H9 (cell line): ENCODE measurements around the gene TMOD3. TPM values are rescaled to one million over a fixed set of nuclear protein-coding genes. Genes with fewer than 3 reads are reported as not detected.

Experiments used
- DNase-seq: peaks from one replicate; pipeline ENCODE4 v3.0.0-alpha.2; 2017
- H2AFZ ChIP-seq: one replicate; pipeline ENCODE4 v1.6.1; 2013; ENCODE audit warnings: mild to moderate bottlenecking, low read length, control low read depth, moderate library complexity
- H2AK5ac ChIP-seq: 2 replicates; pipeline ENCODE4 v1.6.1; 2013; ENCODE audit warnings: low read length, control low read depth, mixed read lengths; ENCODE audit not compliant: insufficient read length
- H2BK120ac ChIP-seq: one replicate; pipeline ENCODE4 v1.6.1; 2013; ENCODE audit warnings: low read depth, mild to moderate bottlenecking, low read length, control low read depth, inconsistent platforms; ENCODE audit not compliant: poor library complexity, severe bottlenecking
- H2BK12ac ChIP-seq: 2 replicates; pipeline ENCODE4 v1.6.1; 2013; ENCODE audit warnings: low read length, control low read depth, mixed read lengths, low read depth; ENCODE audit not compliant: insufficient read length
- H2BK15ac ChIP-seq: 2 replicates; pipeline ENCODE4 v1.6.1; 2013; ENCODE audit warnings: low read depth, low read length, control low read depth
- H2BK20ac ChIP-seq: one replicate; pipeline ENCODE4 v1.6.1; 2013; ENCODE audit warnings: low read depth, mild to moderate bottlenecking, low read length, control low read depth, inconsistent platforms; ENCODE audit not compliant: poor library complexity, severe bottlenecking
- H2BK5ac ChIP-seq: 2 replicates; pipeline ENCODE4 v1.6.1; 2013; ENCODE audit warnings: low read length, control low read depth, mixed read lengths; ENCODE audit not compliant: insufficient read length
- H3K14ac ChIP-seq: 2 replicates; pipeline ENCODE4 v1.6.1; 2013; ENCODE audit warnings: low read length, control low read depth; ENCODE audit not compliant: insufficient read depth
- H3K18ac ChIP-seq: 2 replicates; pipeline ENCODE4 v1.6.1; 2013; ENCODE audit warnings: low read depth, mild to moderate bottlenecking, mixed read lengths, low read length, control low read depth; ENCODE audit not compliant: insufficient read length
- H3K23ac ChIP-seq: 2 replicates; pipeline ENCODE4 v1.6.1; 2013; ENCODE audit warnings: low read length, control low read depth, mixed read lengths, low read depth; ENCODE audit not compliant: insufficient read length
- H3K23me2 ChIP-seq: 2 replicates; pipeline ENCODE4 v1.6.1; 2013; ENCODE audit warnings: low read depth, mild to moderate bottlenecking, mixed read lengths, low read length, control low read depth; ENCODE audit not compliant: insufficient read length, poor library complexity, severe bottlenecking
- H3K27ac ChIP-seq: 2 replicates; pipeline ENCODE4 v1.5.1; 2013; ENCODE audit warnings: low read length, control low read depth, mixed read lengths, low read depth; ENCODE audit not compliant: insufficient read length
- H3K27me3 ChIP-seq: 2 replicates; pipeline ENCODE4 v1.6.1; 2013; ENCODE audit warnings: low read length, control low read depth, inconsistent platforms; ENCODE audit not compliant: insufficient read depth
- H3K4ac ChIP-seq: 2 replicates; pipeline ENCODE4 v1.6.1; 2013; ENCODE audit warnings: low read depth, mild to moderate bottlenecking, control low read depth, inconsistent platforms, low read length, moderate library complexity
- H3K4me1 ChIP-seq: 2 replicates; pipeline ENCODE4 v1.6.1; 2013; ENCODE audit warnings: low read length, control low read depth, inconsistent platforms; ENCODE audit not compliant: insufficient read depth
- H3K4me2 ChIP-seq: 2 replicates; pipeline ENCODE4 v1.6.1; 2013; ENCODE audit warnings: low read length, control low read depth, mixed read lengths; ENCODE audit not compliant: insufficient read length, insufficient read depth
- H3K56ac ChIP-seq: 2 replicates; pipeline ENCODE4 v1.6.1; 2013; ENCODE audit warnings: low read depth, mild to moderate bottlenecking, mixed read lengths, low read length, control low read depth; ENCODE audit not compliant: insufficient read length
- H3K79me1 ChIP-seq: 2 replicates; pipeline ENCODE4 v1.6.1; 2013; ENCODE audit warnings: low read depth, mild to moderate bottlenecking, moderate library complexity, low read length, control low read depth, inconsistent platforms; ENCODE audit not compliant: insufficient read depth, poor library complexity, severe bottlenecking
- H3K79me2 ChIP-seq: 2 replicates; pipeline ENCODE4 v1.6.1; 2013; ENCODE audit warnings: low read length, control low read depth, inconsistent platforms; ENCODE audit not compliant: insufficient read depth
- H3K9ac ChIP-seq: 2 replicates; pipeline ENCODE4 v1.6.1; 2013; ENCODE audit warnings: low read length, control low read depth, mixed read lengths; ENCODE audit not compliant: insufficient read length; ENCODE audit errors: extremely low read depth
- H3K9me3 ChIP-seq: one replicate; pipeline ENCODE4 v1.6.1; 2013; ENCODE audit warnings: low read depth, low read length, inconsistent platforms; ENCODE audit not compliant: control insufficient read depth
- H3T11ph ChIP-seq: one replicate; pipeline ENCODE4 v1.6.1; 2013; ENCODE audit warnings: mild to moderate bottlenecking, low read length, control low read depth, inconsistent platforms
- H4K20me1 ChIP-seq: one replicate; pipeline ENCODE4 v1.6.1; 2013; ENCODE audit not compliant: control insufficient read depth, insufficient read length, insufficient read depth
- H4K5ac ChIP-seq: 2 replicates; pipeline ENCODE4 v1.6.1; 2013; ENCODE audit warnings: low read depth, mild to moderate bottlenecking, mixed read lengths, low read length, control low read depth; ENCODE audit not compliant: insufficient read length
- H4K8ac ChIP-seq: replicated peaks from 2 replicates; pipeline ENCODE4 v1.6.1; 2013; ENCODE audit warnings: low read length, control low read depth, mixed read lengths, low read depth; ENCODE audit not compliant: insufficient read length
- H4K91ac ChIP-seq: 2 replicates; pipeline ENCODE4 v1.6.1; 2013; ENCODE audit warnings: low read depth, mild to moderate bottlenecking, moderate library complexity, mixed read lengths, low read length, control low read depth; ENCODE audit not compliant: insufficient read length
- H3K27ac Mint-ChIP-seq, 3 experiments: 2 replicates in 2 of 3; 3 replicates in 1 of 3; pipeline ENCODE4 v1.8.0; 2020 to 2021; ENCODE audit warnings: mixed read lengths in 3 of 3, mild to moderate bottlenecking in 1 of 3, moderate library complexity in 1 of 3
- H3K27me3 Mint-ChIP-seq: 2 replicates; pipeline ENCODE4 v1.8.0; 2021; ENCODE audit warnings: low read depth, mild to moderate bottlenecking, moderate library complexity, mixed read lengths
- H3K36me3 Mint-ChIP-seq, 3 experiments: 2 replicates in 2 of 3; 3 replicates in 1 of 3; pipeline ENCODE4 v1.8.0; 2020 to 2021; ENCODE audit warnings: low read depth in 3 of 3, mixed read lengths in 3 of 3; ENCODE audit not compliant: insufficient read depth in 1 of 3
- H3K4me1 Mint-ChIP-seq, 2 experiments: 2 replicates each; pipeline ENCODE4 v1.8.0; 2020; ENCODE audit warnings: mixed read lengths in 2 of 2
- H3K4me3 Mint-ChIP-seq, 2 experiments: 2 replicates in 1 of 2; 3 replicates in 1 of 2; pipeline ENCODE4 v1.8.0; 2020 to 2021; ENCODE audit warnings: mild to moderate bottlenecking in 2 of 2, mixed read lengths in 2 of 2, moderate library complexity in 1 of 2
- H3K9me3 Mint-ChIP-seq, 2 experiments: 2 replicates in 1 of 2; 3 replicates in 1 of 2; pipeline ENCODE4 v1.8.0; 2020; ENCODE audit warnings: mild to moderate bottlenecking in 2 of 2, mixed read lengths in 2 of 2, moderate library complexity in 1 of 2
- WGBS: extraction: QIAGEN DNeasy Blood & Tissue Kit; methylation state at CpG from one replicate; pipeline ENCODE4 v1.1.7; 2013; ENCODE audit warnings: missing lambda C conversion rate, low lambda C conversion rate, mixed read lengths; ENCODE audit not compliant: insufficient read length; ENCODE audit errors: extremely low coverage; 5-methylcytosine and 5-hydroxymethylcytosine counted together
- total RNA-seq: library from RNA; stranded (reverse); gene quantifications from 2 replicates; pipeline ENCODE4 v1.2.1, GENCODE V29; 2021
- TF ChIP-seq, protein P1 (sequence below): fragments of 200-600 bp; sonication (generic); conservative IDR thresholded peaks from 3 replicates; pipeline ENCODE4 v1.8.0; 2021; ENCODE audit warnings: antibody characterized with exemption, mild to moderate bottlenecking

The TMOD3 gene
- total RNA-seq, 1 experiment from 2014 or later = 24.7 TPM

DNA sequence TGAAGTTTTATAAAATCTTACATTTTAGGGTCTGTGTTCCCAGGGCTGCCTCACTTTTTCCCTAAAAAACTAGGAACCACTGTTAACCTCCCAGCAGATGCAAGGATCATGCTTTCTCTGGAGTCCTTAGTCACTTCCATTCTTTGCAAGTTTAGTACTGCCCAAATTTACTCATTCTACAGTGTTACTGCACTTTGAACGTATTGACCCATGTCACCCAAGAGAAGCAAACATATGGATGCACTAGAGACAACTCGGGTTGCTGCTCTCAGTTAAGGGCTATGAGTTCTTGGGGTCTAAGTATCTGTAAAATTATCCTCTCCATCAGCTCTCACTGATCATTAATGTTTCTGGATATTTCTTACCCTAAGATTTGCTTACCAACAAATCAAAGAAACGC, 83.1 kb downstream of the TMOD3 start:
- H4K8ac ChIP-seq = no peak overlapping the region
- no peak for DNase-seq
- no peak overlapping the region for H4K91ac ChIP-seq
- no peaks in the 10 kb centered on the region for H4K20me1 ChIP-seq
- no peak overlapping the region for H4K5ac ChIP-seq
- no peak overlapping the region for H2AK5ac ChIP-seq
- no peak overlapping the region for H3K23ac ChIP-seq
- no peak overlapping the region for H2AFZ ChIP-seq
- Mint-ChIP-seq H3K27me3 (no peaks in the 10 kb centered on the region), H3K9me3 (no peaks in the 10 kb centered on the region; a peak in 1 of 5 replicates), H3K36me3 (peaks cover 7 to 24% (median 13%) of the 10 kb centered on the region in 3 experiments; a peak in 6 of 7 replicates), H3K4me3 (no peak overlapping the region), H3K4me1 (0 out of 4 replicates have a peak, but pooled peaks cover 0 to 2% of the 10 kb centered on the region in 2 experiments), H3K27ac (no peak overlapping the region)
- no peak overlapping the region for H3K27ac ChIP-seq
- no peak overlapping the region for H2BK15ac ChIP-seq
- no peak overlapping the region for H3K18ac ChIP-seq
- H3K79me1 ChIP-seq = no peaks in the 10 kb centered on the region
- no peak overlapping the region for H2BK20ac ChIP-seq
- no peak overlapping the region for H2BK120ac ChIP-seq
- H3K9me3 ChIP-seq = no peaks in the 10 kb centered on the region
- H3K56ac ChIP-seq = no peak overlapping the region
- H3K4me1 ChIP-seq = no peaks in the 10 kb centered on the region
- H3K79me2 ChIP-seq = no peaks in the 10 kb centered on the region
- no peak overlapping the region for H3K4ac ChIP-seq
- H3K27me3 ChIP-seq = no peaks in the 10 kb centered on the region
- no peak overlapping the region for H3T11ph ChIP-seq
- H3K9ac ChIP-seq = no peak overlapping the region
- no CpG with 5 or more reads among the region's 3 CpGs for WGBS
- no peak overlapping the region for H2BK5ac ChIP-seq
- H3K14ac ChIP-seq = no peak overlapping the region
- no peaks in the 10 kb centered on the region for H3K23me2 ChIP-seq
- H2BK12ac ChIP-seq = no peak overlapping the region
- H3K4me2 ChIP-seq = no peak overlapping the region
- TF ChIP-seq, protein P1, sequence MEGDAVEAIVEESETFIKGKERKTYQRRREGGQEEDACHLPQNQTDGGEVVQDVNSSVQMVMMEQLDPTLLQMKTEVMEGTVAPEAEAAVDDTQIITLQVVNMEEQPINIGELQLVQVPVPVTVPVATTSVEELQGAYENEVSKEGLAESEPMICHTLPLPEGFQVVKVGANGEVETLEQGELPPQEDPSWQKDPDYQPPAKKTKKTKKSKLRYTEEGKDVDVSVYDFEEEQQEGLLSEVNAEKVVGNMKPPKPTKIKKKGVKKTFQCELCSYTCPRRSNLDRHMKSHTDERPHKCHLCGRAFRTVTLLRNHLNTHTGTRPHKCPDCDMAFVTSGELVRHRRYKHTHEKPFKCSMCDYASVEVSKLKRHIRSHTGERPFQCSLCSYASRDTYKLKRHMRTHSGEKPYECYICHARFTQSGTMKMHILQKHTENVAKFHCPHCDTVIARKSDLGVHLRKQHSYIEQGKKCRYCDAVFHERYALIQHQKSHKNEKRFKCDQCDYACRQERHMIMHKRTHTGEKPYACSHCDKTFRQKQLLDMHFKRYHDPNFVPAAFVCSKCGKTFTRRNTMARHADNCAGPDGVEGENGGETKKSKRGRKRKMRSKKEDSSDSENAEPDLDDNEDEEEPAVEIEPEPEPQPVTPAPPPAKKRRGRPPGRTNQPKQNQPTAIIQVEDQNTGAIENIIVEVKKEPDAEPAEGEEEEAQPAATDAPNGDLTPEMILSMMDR = no peak
